GM12878 (cell line): ENCODE data around the gene HSF5. TPM values are rescaled to one million over a fixed set of nuclear protein-coding genes. Genes with fewer than 3 reads are reported as not detected.

Experiments used
- ATAC-seq: fragments of 200-7000 bp; cut with Tn5 transposase; 3 replicates; pipeline ENCODE4 v1.9.1; 2020; ENCODE audit warnings: mild to moderate bottlenecking, moderate library complexity
- BruUV-seq: library from RNA; stranded (reverse); fragments of 400-500 nt; replicated peaks from 2 replicates; lab custom pipeline; 2021; lab: Mats Ljungman, UMichigan
- CTCF ChIA-PET: fragments of 300-600 bp; sonication (Branson Sonifier 250); formaldehyde crosslinking; extraction: SDS; loops from one replicate; lab custom pipeline; 2021; ENCODE audit warnings: inconsistent platforms; lab: Yijun Ruan, JAX
- POLR2A ChIA-PET: fragments of 350-600 bp; formaldehyde crosslinking; extraction: SDS; loops from one replicate; lab custom pipeline; 2021; ENCODE audit warnings: inconsistent platforms; lab: Charles Lee
- RAD21 ChIA-PET: fragments of 300-600 bp; sonication (Branson Sonifier 250); formaldehyde crosslinking; loops from one replicate; lab custom pipeline; 2023; ENCODE audit warnings: antibody characterized with exemption; ENCODE audit not compliant: unreplicated experiment; lab: Charles Lee
- SMC1A ChIA-PET: fragments of 300-600 bp; sonication (Branson Sonifier 250); formaldehyde crosslinking; loops from one replicate; lab custom pipeline; 2023; ENCODE audit not compliant: unreplicated experiment, uncharacterized antibody; lab: Charles Lee
- DNase-seq: peaks from one replicate; pipeline ENCODE4 v3.0.0-alpha.2; 2011; ENCODE audit warnings: low read depth, low spot score
- FAIRE-seq: peaks from 3 replicates; lab custom pipeline; 2011; peaks lifted over from hg19 to GRCh38; lab: Jason Lieb, UNC
- H2AFZ ChIP-seq: 2 replicates; pipeline ENCODE4 v1.6.0; 2011; ENCODE audit warnings: low read depth, low read length, control low read depth; ENCODE audit not compliant: control insufficient read depth
- H3K27ac ChIP-seq: 2 replicates; pipeline ENCODE4 v1.5.1; 2011; ENCODE audit warnings: control low read depth; ENCODE audit not compliant: control insufficient read depth, insufficient read depth
- H3K27me3 ChIP-seq, 2 experiments: replicated peaks in 1 of 2; 2 replicates each; pipeline versions ENCODE4 v1.6.0 to v1.6.1; 2011; ENCODE audit warnings: low read length in 1 of 2; ENCODE audit not compliant: control insufficient read depth in 2 of 2, insufficient read depth in 2 of 2
- H3K36me3 ChIP-seq, 2 experiments: 2 replicates each; pipeline ENCODE4 v1.5.1; 2011; ENCODE audit warnings: low read length in 1 of 2; ENCODE audit not compliant: control insufficient read depth in 2 of 2, insufficient read depth in 2 of 2
- H3K4me1 ChIP-seq: 2 replicates; pipeline ENCODE4 v1.6.1; 2011; ENCODE audit warnings: mild to moderate bottlenecking, low read length, moderate library complexity, mixed read lengths; ENCODE audit not compliant: control insufficient read depth, insufficient read depth
- H3K4me2 ChIP-seq: 2 replicates; pipeline ENCODE4 v1.6.0; 2011; ENCODE audit warnings: control low read depth; ENCODE audit not compliant: control insufficient read depth, insufficient read depth
- H3K4me3 ChIP-seq: fragments of 200-600 bp; sonication (generic); 2 replicates; pipeline ENCODE4 v1.5.1; 2016
- H3K79me2 ChIP-seq: 2 replicates; pipeline ENCODE4 v1.6.0; 2011; ENCODE audit warnings: low read length; ENCODE audit not compliant: control insufficient read depth, insufficient read depth
- H3K9ac ChIP-seq: 2 replicates; pipeline ENCODE4 v1.8.0; 2011; ENCODE audit warnings: low read length, control low read depth, mixed read lengths; ENCODE audit not compliant: control insufficient read depth, insufficient read depth
- H3K9me3 ChIP-seq: replicated peaks from 3 replicates; pipeline ENCODE4 v1.5.1; 2011; ENCODE audit warnings: mild to moderate bottlenecking, low read length; ENCODE audit not compliant: control insufficient read depth, insufficient read depth
- H4K20me1 ChIP-seq: 2 replicates; pipeline ENCODE4 v1.6.0; 2011; ENCODE audit not compliant: control insufficient read depth, insufficient read depth
- ASH2L ChIP-seq: fragments of 300-600, 200-600 bp; sonication (generic); IDR thresholded peaks from 2 replicates; pipeline ENCODE4 v1.6.1; 2017; ENCODE audit warnings: low read depth, mild to moderate bottlenecking, borderline replicate concordance
- HDGF ChIP-seq: fragments of 450-650 bp; IDR thresholded peaks from 2 replicates; pipeline ENCODE4 v1.6.1; 2016; ENCODE audit warnings: antibody characterized with exemption
- MTA2 ChIP-seq: fragments of 450-650 bp; IDR thresholded peaks from 2 replicates; pipeline ENCODE4 v1.6.1; 2016; ENCODE audit warnings: low read depth, mild to moderate bottlenecking, moderate library complexity
- MYC ChIP-seq: IDR thresholded peaks from 2 replicates; pipeline ENCODE4 v1.6.1; 2011; ENCODE audit warnings: mild to moderate bottlenecking, low read length, moderate library complexity, inconsistent platforms; ENCODE audit not compliant: insufficient read depth, insufficient replicate concordance, insufficient read length, severe bottlenecking
- NFYB ChIP-seq: IDR thresholded peaks from 2 replicates; pipeline ENCODE4 v1.6.1; 2011; ENCODE audit warnings: low read depth, mild to moderate bottlenecking, low read length, improper control_type of control experiment, moderate library complexity; ENCODE audit not compliant: insufficient read depth
- NKRF ChIP-seq: fragments of 450-650 bp; conservative IDR thresholded peaks from 2 replicates; pipeline ENCODE4 v1.6.1; 2017; ENCODE audit warnings: mild to moderate bottlenecking, moderate library complexity
- NR2F1 ChIP-seq: fragments of 450-650 bp; conservative IDR thresholded peaks from 2 replicates; pipeline ENCODE4 v1.6.1; 2017; ENCODE audit warnings: mild to moderate bottlenecking
- SIX5 ChIP-seq: IDR thresholded peaks from 2 replicates; pipeline ENCODE4 v1.6.1; 2011; ENCODE audit warnings: mild to moderate bottlenecking, low read depth, low read length, moderate library complexity; ENCODE audit not compliant: severe bottlenecking
- SMC3 ChIP-seq: IDR thresholded peaks from 2 replicates; pipeline ENCODE4 v1.6.1; 2011; ENCODE audit warnings: low read length, improper control_type of control experiment, borderline replicate concordance
- SUZ12 ChIP-seq: fragments of 200-600 bp; sonication (generic); IDR thresholded peaks from one replicate; pipeline ENCODE4 v1.6.1; 2018; ENCODE audit warnings: antibody characterized with exemption, mild to moderate bottlenecking; ENCODE audit not compliant: unreplicated experiment
- in situ Hi-C: fragments of 300-500 bp; cut with MboI; formaldehyde crosslinking; loops from 9 replicates; pipeline ENCODE4 v1.14.3; 2018; ENCODE audit warnings: mixed read lengths
- intact Hi-C: fragments of 100-400 bp; cut with micrococcal nuclease; formaldehyde crosslinking; loops from one replicate; pipeline ENCODE4 v1.14.2; 2022; ENCODE audit not compliant: unreplicated experiment
- polyA plus RNA-seq, 11 experiments: library from polyadenylated mRNA; depleted of rRNA in 4 of 11; unstranded in 6 of 11; stranded (reverse) in 5 of 11; fragments of >200 nt; fragmentation: Nextera tagmentation in 4 of 11; fragmentation: Illumina TruSeq in 1 of 11; extraction: Ambion mirVana in 4 of 11; extraction: Trizol in 1 of 11; gene quantifications; 1 replicate in 1 of 11; 2 replicates in 10 of 11; pipeline versions ENCODE4 v1.2.1 to v1.2.3, GENCODE V29; 2011 to 2016; ENCODE audit warnings: inconsistent platforms in 2 of 11, missing spikeins in 2 of 11, low read depth in 1 of 11
- total RNA-seq, 4 experiments: library from RNA; depleted of rRNA in 3 of 4; stranded (reverse); fragments of >200 nt in 3 of 4; fragmentation: Illumina TruSeq in 1 of 4; extraction: Trizol in 1 of 4; gene quantifications; 2 replicates each; pipeline versions ENCODE4 v1.2.1 to v1.2.3, GENCODE V29; 2013 to 2021

Gene HSF5
- total and polyA plus RNA-seq, 10 of the 15 experiments (the other 5 are each of a cell fraction or from before 2014, with no cell fraction given): 0.02 to 0.18 (median 0.06) TPM; not detected in 4

- Histone ChIP-seq H3K79me2 (peaks cover 12% of the 10 kb centered on the region), H3K9me3 (no peaks in the 10 kb centered on the region), H4K20me1 (no peaks in the 10 kb centered on the region), H3K4me3 (no peak overlapping the region), H3K4me1 (no peaks in the 10 kb centered on the region), H2AFZ (no peak overlapping the region), H3K4me2 (no peak overlapping the region), H3K27me3 (no peaks in the 10 kb centered on the region; a peak in 1 of 4 replicates), H3K9ac (no peak overlapping the region), H3K27ac (no peak overlapping the region), H3K36me3 (no peaks in the 10 kb centered on the region)
- in situ Hi-C loops: no loop called here
- TF ChIP-seq NR2F1: no peak
- no peak for TF ChIP-seq HDGF
- TF ChIP-seq NFYB: no peak
- no peak for TF ChIP-seq ASH2L
- no peak for TF ChIP-seq MTA2
- TF ChIP-seq MYC: no peak
- TF ChIP-seq SIX5: no peak
- TF ChIP-seq NKRF: no peak
- TF ChIP-seq SUZ12: no peak
- TF ChIP-seq SMC3: no peak
- FAIRE-seq (no peak), ATAC-seq (no peak), DNase-seq (no peak)
- ChIA-PET RAD21 (interaction anchor here (1.0 to 1.6 kb wide), 2 partner anchors 17 to 56 kb away, joined by 3 to 4 read pairs; partner anchors contain the start of gene RNF43), CTCF (interaction anchor here (1.4 to 1.8 kb wide), 3 partner anchors 11 to 48 kb away, joined by 3 to 5 read pairs (median 4); partner anchors contain the start of gene SUPT4H1), POLR2A (interaction anchor here (0.6 to 2.1 kb wide), 3 partner anchors 12 to 64 kb away, joined by 3 to 6 read pairs (median 4); no protein-coding TSS in a partner anchor), SMC1A (interaction anchor here (0.7 to 2.0 kb wide), 7 partner anchors 10 to 56 kb away, joined by 3 to 9 read pairs (median 4); partner anchors contain the start of gene RNF43)
- no TSS peak for BruUV-seq
- intact Hi-C loops: no loop called here
Measured at GRCh38 chr17:58400826-58401225, 87.4 kb downstream of the HSF5 start.
